Measurements from ENCODE around the gene AVPR2. TPM values are rescaled to one million over a fixed set of nuclear protein-coding genes. Genes with fewer than 3 reads are reported as not detected.

Gene AVPR2
- total and polyA plus RNA-seq, 2 donors (not counting 1 experiment from before 2014, with no cell fraction given): 0.12 TPM; not detected in 1

- ChIA-PET CTCF (no interaction called here), POLR2A (no interaction called here)
- no peaks in the 10 kb centered on the region for H3K36me3 ChIP-seq (replicated peaks in 1 of 2; ENCODE audit: control extremely low read depth in 1 of 2, control insufficient read depth in 1 of 2, extremely low read depth in 1 of 2, insufficient read depth in 2 of 2, low read length in 1 of 2)
- DNase-seq: no peak
- H3K4me3 ChIP-seq (ENCODE audit: control extremely low read depth in 1 of 5, extremely low read depth in 1 of 5, insufficient read depth in 1 of 5, low read depth in 2 of 5, low read length in 4 of 5): no peak overlapping the region
- no peak overlapping the region for H3K27ac Mint-ChIP-seq
- H3K4me1 ChIP-seq (ENCODE audit: control insufficient read depth in 2 of 2, insufficient read depth in 2 of 2, low read length in 2 of 2): no peaks in the 10 kb centered on the region
- H3K9me3 Mint-ChIP-seq (ENCODE audit: insufficient read depth): no peaks in the 10 kb centered on the region
- ATAC-seq (ENCODE audit: low read depth): no peak
- H3K79me2 ChIP-seq (ENCODE audit: control insufficient read depth, insufficient read depth, low read length): no peaks in the 10 kb centered on the region
- H3K9me3 ChIP-seq (ENCODE audit: control extremely low read depth in 1 of 3, control insufficient read depth in 2 of 3, insufficient read depth in 1 of 3, low read length in 2 of 3): no peaks in the 10 kb centered on the region
- no peak overlapping the region for H3K4me2 ChIP-seq (replicated peaks; ENCODE audit: low read depth, low read length, poor library complexity, severe bottlenecking)
- H3K9ac ChIP-seq (ENCODE audit: low read length): no peak overlapping the region
- H2AFZ ChIP-seq (ENCODE audit: insufficient read depth, low read depth, low read length, poor library complexity, severe bottlenecking): no peak overlapping the region
- TF ChIP-seq EZH2 (IDR thresholded peaks at IDR 0.05; ENCODE audit: borderline replicate concordance, insufficient read depth, low read depth, low read length, poor library complexity, severe bottlenecking) (no peak), CTCF (IDR thresholded peaks at IDR 0.05) (no peak)
- H3K4me1 Mint-ChIP-seq: no peaks in the 10 kb centered on the region
- no peak overlapping the region for H3K27ac ChIP-seq (ENCODE audit: low read length in 2 of 2)
- H4K20me1 ChIP-seq (ENCODE audit: control insufficient read depth, insufficient read depth, low read length, poor library complexity, severe bottlenecking): no peaks in the 10 kb centered on the region
- no peak overlapping the region for H3K4me3 Mint-ChIP-seq
- intact Hi-C loops (cut with micrococcal nuclease): no loop called here
- no peaks in the 10 kb centered on the region for H3K27me3 Mint-ChIP-seq
- 88% methylated on average over 3 of the region's 9 CpGs for WGBS (ENCODE audit: insufficient coverage)
- no peaks in the 10 kb centered on the region for H3K27me3 ChIP-seq (replicated peaks in 1 of 4; ENCODE audit: control extremely low read depth in 1 of 4, control insufficient read depth in 3 of 4, insufficient read depth in 4 of 4, low read length in 3 of 4)
These were observed 37.3 kb upstream of the AVPR2 start for GRCh38 chrX:153867139-153867538.

- intact Hi-C loops (cut with micrococcal nuclease): no loop called here
- ATAC-seq (ENCODE audit: low read depth) (no peak), DNase-seq (no peak)
- Histone ChIP-seq H3K36me3 (replicated peaks in 1 of 2; ENCODE audit: control extremely low read depth in 1 of 2, control insufficient read depth in 1 of 2, extremely low read depth in 1 of 2, insufficient read depth in 2 of 2, low read length in 1 of 2) (no peaks in the 10 kb centered on the region), H3K4me3 (ENCODE audit: control extremely low read depth in 1 of 5, extremely low read depth in 1 of 5, insufficient read depth in 1 of 5, low read depth in 2 of 5, low read length in 4 of 5) (no peak overlapping the region), H3K4me1 (ENCODE audit: control insufficient read depth in 2 of 2, insufficient read depth in 2 of 2, low read length in 2 of 2) (no peaks in the 10 kb centered on the region), H4K20me1 (ENCODE audit: control insufficient read depth, insufficient read depth, low read length, poor library complexity, severe bottlenecking) (no peaks in the 10 kb centered on the region), H3K9ac (ENCODE audit: low read length) (no peak overlapping the region), H3K27ac (ENCODE audit: low read length in 2 of 2) (no peak overlapping the region), H3K79me2 (ENCODE audit: control insufficient read depth, insufficient read depth, low read length) (no peaks in the 10 kb centered on the region), H3K4me2 (replicated peaks; ENCODE audit: low read depth, low read length, poor library complexity, severe bottlenecking) (no peak overlapping the region), H2AFZ (ENCODE audit: insufficient read depth, low read depth, low read length, poor library complexity, severe bottlenecking) (no peak overlapping the region), H3K9me3 (ENCODE audit: control extremely low read depth in 1 of 3, control insufficient read depth in 2 of 3, insufficient read depth in 1 of 3, low read length in 2 of 3) (no peaks in the 10 kb centered on the region), H3K27me3 (replicated peaks in 1 of 4; ENCODE audit: control extremely low read depth in 1 of 4, control insufficient read depth in 3 of 4, insufficient read depth in 4 of 4, low read length in 3 of 4) (no peaks in the 10 kb centered on the region)
- ChIA-PET POLR2A (no interaction called here), CTCF (no interaction called here)
- no peak for TF ChIP-seq CTCF (IDR thresholded peaks at IDR 0.05)
- no peak for TF ChIP-seq EZH2 (IDR thresholded peaks at IDR 0.05; ENCODE audit: borderline replicate concordance, insufficient read depth, low read depth, low read length, poor library complexity, severe bottlenecking)
- no peaks in the 10 kb centered on the region for H3K9me3 Mint-ChIP-seq (ENCODE audit: insufficient read depth)
- no peak overlapping the region for H3K4me3 Mint-ChIP-seq
- H3K27me3 Mint-ChIP-seq: no peaks in the 10 kb centered on the region
- 97% methylated on average over 5 of the region's 13 CpGs for WGBS (ENCODE audit: insufficient coverage)
- no peak overlapping the region for H3K27ac Mint-ChIP-seq
- H3K4me1 Mint-ChIP-seq: no peaks in the 10 kb centered on the region
These were observed 36.8 kb upstream of the AVPR2 start for GRCh38 chrX:153867671-153868070.
